Stomach (tissue), 4 donors: ENCODE measurements around the gene TMOD1.

ENCODE experiments used
- CTCF ChIP-seq, 7 experiments: fragments of 450-650 bp in 4 of 7; fragments of 200-600 bp in 3 of 7; sonication (generic) in 3 of 7; IDR thresholded peaks; one replicate each; pipeline ENCODE4 v1.5.1; 2016 to 2019; ENCODE audit warnings: antibody characterized with exemption in 7 of 7, control low read depth in 2 of 7, mild to moderate bottlenecking in 1 of 7
- POLR2A ChIP-seq, 4 donors: fragments of 450-650 bp; IDR thresholded peaks; one replicate each; pipeline ENCODE4 v1.6.1; 2016; ENCODE audit warnings: antibody characterized with exemption in 4 of 4, control low read depth in 2 of 4, mild to moderate bottlenecking in 1 of 4, moderate library complexity in 1 of 4
- POLR2AphosphoS5 ChIP-seq, 3 donors: sonication (generic); formaldehyde crosslinking; IDR thresholded peaks; one replicate each; pipeline ENCODE4 v1.6.1; 2016; ENCODE audit warnings: antibody characterized with exemption in 3 of 3

DNA sequence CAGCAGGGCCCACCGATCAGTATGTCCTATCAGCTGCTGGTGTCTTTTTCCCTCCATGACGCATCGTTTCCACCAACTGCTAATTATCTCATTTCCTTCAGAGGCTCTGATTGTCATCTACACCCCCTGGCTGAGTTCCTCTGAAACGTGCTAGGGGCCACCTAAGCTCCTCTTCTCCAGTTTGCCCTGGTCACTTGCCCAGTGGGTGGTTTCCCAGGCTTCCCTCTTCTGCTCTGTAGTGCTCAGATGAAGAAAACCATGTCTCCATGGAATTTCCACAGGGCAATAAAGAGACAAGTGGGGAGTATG lies 66.4 kb downstream of the TMOD1 start:
- TF ChIP-seq CTCF (IDR thresholded peaks at IDR 0.05) (no peak), POLR2AphosphoS5 (IDR thresholded peaks at IDR 0.05) (no peak), POLR2A (IDR thresholded peaks at IDR 0.05) (no peak)
